GM19467 (cell line): Measurements from ENCODE around the gene MCM6.
"Not testable (repeated sequence)": the region's sequence is repeated elsewhere in the genome, so short reads cannot be mapped to it uniquely, and the experiment has no call there.

Source experiments
- ATAC-seq: cut with Tn5 transposase; IDR thresholded peaks from one replicate; pipeline ENCODE4 v1.9.1; 2021; ENCODE audit warnings: mild to moderate bottlenecking, moderate library complexity; ENCODE audit not compliant: unreplicated experiment

MCM6 gene

DNA sequence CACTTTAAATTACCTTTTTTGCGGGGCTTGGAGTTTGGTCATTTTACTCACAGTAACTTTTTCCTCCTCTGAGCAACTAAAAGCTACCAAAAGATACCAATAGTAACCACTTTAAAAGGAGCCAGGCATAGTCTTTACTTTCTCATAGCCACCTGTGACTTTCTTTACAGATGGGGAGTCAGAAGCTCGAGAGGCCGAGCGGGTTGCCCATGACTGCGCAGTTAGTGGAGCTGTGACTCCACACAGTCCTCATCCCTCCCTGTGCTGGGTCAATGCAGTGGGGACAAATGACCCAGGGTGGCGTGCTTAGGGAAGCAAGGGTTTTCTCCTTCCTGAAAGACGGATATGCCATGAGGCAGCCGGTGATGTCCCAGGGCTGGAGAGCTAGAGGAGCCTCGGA lies 51.1 kb downstream of the MCM6 start:
- ATAC-seq: no peak

GRCh38 chr2:135822855-135823254 lies 53.4 kb downstream of the MCM6 start:
- ATAC-seq: no peak

DNA sequence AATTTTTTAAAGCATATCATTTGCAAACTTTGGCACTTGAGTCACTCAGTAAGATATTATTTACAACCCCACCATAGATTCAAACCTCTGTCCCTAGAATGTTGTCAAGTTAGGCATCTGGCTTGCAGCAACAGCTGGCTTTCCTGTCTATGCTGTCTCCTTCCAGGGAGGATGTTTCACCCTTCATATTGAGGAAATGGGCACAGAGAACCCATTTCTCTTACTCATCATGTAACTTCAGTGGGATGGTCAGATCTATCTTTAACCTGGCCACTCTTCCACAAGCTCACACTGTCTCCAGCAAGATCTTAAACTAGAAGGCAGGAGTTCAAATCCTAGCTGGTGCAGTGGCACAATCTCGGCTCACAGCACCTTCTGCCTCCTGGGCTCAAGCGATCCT lies 55.1 kb downstream of the MCM6 start:
- no peak for ATAC-seq

DNA sequence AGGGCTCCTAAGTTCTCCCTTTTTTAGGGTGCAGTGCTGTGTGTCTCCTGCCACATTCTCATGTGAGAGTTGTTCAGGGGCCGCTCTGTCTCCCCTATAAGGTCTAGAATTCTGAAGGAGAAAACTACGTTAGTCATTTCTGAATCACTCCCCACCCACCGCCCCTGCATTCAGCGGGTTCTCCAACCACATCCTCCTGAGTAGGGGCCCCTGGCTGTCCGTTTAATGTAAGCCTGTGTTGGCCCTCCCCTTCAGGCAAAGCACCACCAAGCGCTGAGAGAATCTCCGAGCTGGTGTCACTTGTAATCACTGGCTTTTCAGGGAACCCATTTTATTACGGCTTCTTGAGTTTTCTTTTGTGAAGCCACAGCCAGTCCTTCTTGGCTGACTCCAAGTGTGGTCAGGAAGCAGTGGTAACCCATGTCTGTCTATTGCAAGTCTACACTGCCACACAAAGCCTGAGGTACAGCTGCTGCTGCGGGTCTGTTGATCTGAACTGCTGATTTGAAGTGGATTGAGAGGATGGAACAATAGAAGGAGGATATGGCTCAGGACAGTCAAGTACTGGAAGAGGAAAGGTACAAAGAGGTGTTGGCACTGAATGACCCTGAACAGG lies 56.1 kb downstream of the MCM6 start:
- peak; percentile 88 for ATAC-seq

DNA sequence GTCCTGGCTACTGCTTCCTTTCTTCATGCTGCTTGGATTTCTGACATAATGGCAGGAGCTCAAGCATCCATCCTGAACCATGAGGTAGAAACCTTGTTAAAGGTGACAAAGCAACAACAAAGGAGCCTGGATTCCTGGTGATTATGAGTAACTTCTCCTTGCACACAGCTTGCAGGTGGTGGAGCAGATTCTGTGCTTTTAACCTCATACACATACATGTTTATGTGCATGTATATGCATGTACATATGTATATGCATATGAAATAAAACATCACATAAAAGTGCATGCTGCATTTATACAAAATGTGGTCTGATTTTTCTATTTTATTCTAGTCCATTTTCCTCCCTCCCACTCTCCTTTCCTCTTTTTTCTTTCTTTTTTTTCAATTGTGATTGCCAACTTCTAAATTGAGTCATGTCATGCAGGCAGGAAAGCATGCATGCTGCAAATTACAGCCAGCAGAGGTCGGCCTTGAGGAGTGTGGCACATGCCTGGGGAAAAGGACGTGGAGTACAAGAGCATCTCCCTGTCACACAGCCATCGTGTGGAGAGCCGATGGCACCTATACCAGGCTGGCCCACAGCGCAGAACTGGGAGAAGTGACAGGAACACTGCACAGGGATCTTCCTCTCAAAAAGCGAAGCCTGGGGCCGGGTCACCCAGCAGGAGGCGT lies 57.2 kb downstream of the MCM6 start:
- no peak for ATAC-seq

DNA sequence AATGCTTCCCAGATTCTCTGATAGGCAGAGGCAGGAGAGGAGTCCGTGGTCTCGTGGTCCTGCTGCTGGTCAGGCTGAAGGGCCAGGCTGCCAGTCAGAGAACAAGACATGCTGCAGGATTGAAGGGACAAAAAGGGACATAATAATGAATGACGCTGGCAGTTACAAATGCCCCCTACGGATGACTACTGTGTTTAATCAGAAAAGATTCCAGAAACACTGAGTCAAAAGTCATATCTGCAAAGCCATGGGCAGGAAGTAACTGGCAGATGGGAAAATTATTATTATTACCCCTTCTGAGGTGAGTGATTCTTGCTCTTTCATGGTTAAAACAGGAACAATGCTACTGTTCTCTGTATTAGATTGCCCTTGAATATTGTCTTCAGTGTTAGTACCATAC lies 58.3 kb downstream of the MCM6 start:
- no peak for ATAC-seq

DNA sequence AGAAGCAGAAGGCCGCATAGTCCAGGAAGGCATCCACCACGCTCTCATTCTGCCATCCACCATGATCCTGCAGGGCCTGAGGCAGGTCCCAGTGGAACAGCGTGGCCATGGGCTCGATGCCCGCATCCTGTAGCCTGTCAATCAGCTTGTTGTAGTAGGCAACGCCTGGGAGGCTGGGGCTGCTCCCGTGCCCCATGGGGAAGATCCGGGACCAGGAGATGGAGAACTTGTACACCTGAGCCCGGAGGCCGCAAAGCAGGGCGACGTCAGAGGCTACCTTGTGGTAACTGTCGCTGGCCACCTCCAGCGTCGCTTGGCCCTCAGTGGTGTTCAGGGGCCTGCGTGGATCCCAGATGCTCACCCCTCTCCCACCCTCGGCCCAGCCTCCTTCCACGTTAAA lies 58.8 kb downstream of the MCM6 start:
- no peak for ATAC-seq

- no peak for ATAC-seq
These were observed 61.0 kb downstream of the MCM6 start for GRCh38 chr2:135815269-135815668.

DNA sequence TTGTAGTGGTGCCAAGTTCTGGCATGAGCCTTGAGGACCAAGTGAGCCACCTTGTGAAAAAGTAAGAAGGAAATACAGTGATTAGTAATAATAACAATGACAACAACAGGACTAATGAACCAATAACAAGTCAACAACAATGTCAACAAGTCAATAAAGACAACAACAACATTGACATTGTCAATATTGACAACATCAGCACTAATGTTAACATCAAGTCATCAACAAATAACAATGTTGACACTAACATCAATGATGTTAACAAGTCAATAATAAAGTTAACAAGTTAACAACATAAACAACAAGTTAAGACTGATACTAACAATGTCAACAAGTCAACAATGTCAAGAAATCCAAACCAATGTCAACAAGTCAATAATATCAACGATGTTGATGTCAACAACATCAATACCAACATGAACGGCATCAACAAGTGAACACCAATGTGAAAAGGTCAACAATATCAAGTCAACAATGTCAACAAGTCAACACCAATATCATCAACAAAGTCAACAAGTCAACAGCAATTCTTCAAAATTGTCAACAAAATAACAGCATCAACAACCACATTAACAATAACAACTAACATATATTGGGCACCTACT lies 63.2 kb downstream of the MCM6 start:
- no peak for ATAC-seq

GRCh38 chr2:135807874-135808273 lies 68.4 kb downstream of the MCM6 start:
- not testable (repeated sequence) for ATAC-seq

DNA sequence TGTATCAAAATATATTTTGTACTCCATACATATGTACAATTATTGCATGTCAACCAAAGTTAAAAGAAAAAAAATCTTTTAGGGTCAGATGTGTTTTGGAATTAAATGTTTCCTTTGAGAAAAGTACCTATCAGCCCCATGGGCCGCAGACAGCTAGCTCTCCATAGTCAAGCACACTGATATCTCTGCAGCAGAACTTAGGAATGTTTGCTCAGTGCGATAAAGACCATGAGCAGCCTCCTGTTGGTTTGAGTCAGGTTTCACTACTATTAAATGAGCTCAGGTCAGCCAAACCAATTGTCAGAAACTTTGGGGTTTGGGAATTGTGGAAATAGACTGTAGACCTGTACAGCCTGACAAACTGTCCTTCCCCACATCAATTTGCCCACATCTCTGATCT lies 73.0 kb downstream of the MCM6 start:
- no peak for ATAC-seq

DNA sequence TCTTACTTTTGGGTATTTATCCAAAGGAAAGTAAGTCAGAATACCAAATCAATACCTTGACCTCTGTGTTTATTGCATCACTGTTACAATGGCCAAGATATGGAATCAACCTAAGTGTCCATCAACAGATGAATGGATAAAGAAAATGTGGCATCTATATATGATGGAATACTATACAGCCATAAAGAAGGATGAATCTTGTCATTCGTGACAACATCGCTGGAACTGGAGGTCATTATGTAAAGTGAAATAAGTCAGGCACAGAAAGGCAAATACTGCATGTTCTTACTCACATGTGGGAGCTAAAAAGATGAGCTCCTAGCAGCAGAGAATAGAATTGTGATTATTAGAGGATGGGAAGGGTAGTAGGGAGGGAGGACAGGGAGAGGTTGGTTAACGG lies 73.9 kb downstream of the MCM6 start:
- ATAC-seq: no peak

DNA sequence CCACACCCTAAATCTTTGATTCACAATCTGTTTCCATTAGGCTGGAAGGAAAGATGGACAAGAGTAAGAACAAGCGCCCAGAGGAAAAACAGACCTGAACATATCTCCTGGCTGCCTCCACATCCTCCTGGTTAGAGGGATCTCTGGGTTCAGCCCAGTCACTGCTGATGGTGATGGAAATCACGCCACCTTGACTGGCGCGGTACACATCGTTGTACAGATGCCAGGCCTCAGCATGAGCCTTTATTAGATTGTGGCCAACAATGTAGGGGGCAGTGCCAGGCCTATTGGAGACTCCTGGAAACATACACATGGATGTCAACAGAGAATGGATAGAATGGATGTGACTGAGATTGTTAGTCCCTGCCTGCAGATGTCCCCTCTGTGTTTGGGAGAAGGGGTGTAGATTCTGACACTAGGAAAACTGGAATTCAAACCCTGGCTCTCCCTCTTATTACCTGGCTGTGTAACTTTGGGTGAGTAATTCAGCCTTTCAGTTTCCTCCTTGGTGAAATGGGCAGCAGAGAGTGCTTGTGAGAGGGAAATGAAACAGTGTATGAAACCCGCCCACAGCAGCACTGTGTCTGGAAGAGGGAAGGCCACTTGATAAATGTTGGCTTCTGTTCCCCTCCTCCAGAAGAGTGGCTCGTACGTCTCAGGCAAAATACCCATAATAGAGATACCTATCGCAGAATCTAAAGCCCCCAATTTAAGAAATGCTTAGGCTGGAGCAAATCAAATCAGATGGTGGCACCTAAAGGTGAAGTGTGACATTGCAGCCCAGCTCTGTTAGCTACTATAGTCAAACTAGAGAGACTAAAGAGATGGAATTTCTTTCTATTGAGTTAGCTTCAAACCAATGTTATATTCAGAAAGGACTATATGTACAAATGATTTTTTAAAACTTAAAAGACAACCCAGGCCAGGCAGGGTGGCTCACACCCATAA lies 75.5 kb downstream of the MCM6 start:
- ATAC-seq: no peak

GRCh38 chr2:135799738-135800137 lies 76.5 kb downstream of the MCM6 start:
- ATAC-seq: no peak

GRCh38 chr2:135798762-135799161 lies 77.5 kb downstream of the MCM6 start:
- no peak for ATAC-seq

GRCh38 chr2:135798275-135798705 lies 78.0 kb downstream of the MCM6 start:
- ATAC-seq: no peak

DNA sequence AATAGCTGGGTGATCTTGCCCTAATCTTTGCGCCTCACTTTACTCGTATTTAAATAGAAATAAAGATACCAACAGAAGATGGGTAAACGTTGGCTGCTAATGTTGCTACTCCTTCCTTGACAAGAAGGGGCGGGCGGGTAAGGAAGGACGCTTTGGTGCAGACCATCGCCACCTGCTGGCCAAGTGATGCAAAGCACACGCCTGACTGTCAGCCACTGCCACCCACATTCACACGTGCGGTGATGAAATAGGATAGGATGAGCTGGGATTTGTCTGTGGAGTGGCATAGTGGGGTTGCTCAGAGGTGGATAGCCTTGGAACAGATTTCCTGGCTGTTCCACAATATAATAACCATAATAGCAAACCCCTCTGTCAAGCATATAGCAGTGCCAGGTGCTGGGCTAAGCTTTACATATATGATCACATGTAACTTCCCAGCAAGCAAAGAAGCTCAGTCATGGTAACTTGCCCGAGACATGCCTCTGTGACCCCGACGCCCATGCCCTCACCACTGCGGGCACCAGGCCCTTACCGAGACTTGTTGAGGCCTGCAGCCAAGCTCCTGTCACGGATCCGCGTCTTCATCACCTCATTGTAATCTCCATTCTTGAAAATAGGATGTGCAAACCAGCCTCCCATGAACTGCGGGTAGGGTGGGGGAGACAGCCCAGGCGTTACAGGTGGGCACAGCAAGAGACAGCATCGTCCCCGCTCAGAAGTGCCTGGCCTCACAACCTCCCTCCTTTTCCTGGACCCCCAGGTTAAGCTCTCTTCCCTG lies 78.6 kb downstream of the MCM6 start:
- peak; percentile 70 for ATAC-seq

DNA sequence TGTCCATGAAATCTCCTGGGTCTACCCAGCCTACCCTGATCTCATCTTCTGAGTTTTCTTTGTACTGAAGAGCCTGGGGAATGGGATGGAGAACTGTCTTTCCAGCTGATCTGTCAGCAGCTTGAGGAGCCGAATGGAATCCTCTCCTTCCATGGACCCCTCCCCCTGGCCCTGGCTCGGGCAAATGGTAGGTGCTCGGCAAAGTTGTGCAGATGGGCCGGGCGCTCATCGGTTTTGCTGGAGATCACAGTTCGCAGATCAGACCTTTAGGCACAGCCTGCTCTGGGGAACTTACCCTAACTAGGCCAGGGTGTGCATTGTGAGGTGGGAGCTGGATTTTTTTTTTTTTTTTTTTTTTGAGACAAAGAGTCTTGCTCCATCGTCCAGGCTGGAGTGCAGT lies 79.6 kb downstream of the MCM6 start:
- ATAC-seq: no peak

GRCh38 chr2:135795641-135796040 lies 80.6 kb downstream of the MCM6 start:
- ATAC-seq: not testable (repeated sequence)

DNA sequence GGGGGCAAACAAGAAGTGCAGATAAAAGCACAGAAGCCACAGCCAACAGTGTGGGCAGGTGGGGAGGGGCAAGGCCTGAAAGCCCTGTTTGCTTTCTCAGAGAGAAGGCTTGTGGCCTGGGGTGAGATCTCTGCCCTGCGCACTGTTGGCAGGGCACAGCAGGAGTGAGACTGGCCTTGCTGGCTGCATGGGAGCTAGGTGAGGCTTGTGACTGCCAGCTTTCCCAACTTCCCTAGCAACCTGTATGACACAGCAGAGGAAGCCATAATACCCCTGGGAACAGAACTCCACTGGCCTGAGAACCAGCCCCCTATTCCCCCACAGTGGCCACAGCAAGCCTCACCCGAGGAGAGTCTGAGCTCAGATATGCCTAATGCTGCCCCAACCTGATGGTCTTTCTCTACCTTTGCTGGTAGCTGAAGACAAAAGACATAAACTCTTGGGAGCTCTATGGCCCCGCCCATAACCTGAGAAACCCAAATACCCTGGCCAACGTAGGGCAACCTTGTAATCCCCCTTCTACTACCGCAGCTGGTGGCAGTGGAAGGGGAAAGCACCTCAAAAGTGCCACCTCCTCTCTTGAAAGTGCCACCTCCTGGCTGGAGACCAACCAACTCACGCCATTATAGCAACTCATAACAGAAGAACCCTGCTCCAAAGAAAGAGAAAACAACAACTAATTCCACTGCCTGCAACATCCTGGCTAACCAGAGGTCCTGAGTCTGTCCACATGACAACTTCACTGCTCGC lies 83.7 kb downstream of the MCM6 start:
- no peak for ATAC-seq
